Ovary (tissue), 9 donors: ENCODE measurements around the gene TSPAN7. TPM values are rescaled to one million over a fixed set of nuclear protein-coding genes. Genes with fewer than 3 reads are reported as not detected.

Experiments
- DNase-seq, 5 donors: peaks; one replicate each; pipeline ENCODE4 v3.0.0-alpha.2; 2019 to 2020
- H3K27ac ChIP-seq, 2 donors: fragments of 200-600 bp; one replicate each; pipeline versions ENCODE4 v1.5.1 to v1.8.0; 2019 to 2022
- H3K27me3 ChIP-seq: fragments of 200-600 bp; one replicate; pipeline ENCODE4 v1.8.0; 2022
- H3K36me3 ChIP-seq: fragments of 200-600 bp; sonication (generic); one replicate; pipeline ENCODE4 v1.5.1; 2019
- H3K4me1 ChIP-seq: one replicate; pipeline ENCODE4 v1.8.1; 2013; ENCODE audit warnings: mild to moderate bottlenecking, moderate library complexity; ENCODE audit not compliant: insufficient read depth
- H3K4me3 ChIP-seq: fragments of 200-600 bp; sonication (generic); one replicate; pipeline ENCODE4 v1.5.1; 2017
- H3K9me3 ChIP-seq, 2 donors: fragments of 200-600 bp in 1 of 2; sonication (generic) in 1 of 2; one replicate each; pipeline versions ENCODE4 v1.5.1 to v1.8.1; 2013 to 2019; ENCODE audit warnings: mild to moderate bottlenecking in 1 of 2, moderate library complexity in 1 of 2
- EP300 ChIP-seq: sonication (generic); formaldehyde crosslinking; IDR thresholded peaks from one replicate; pipeline ENCODE4 v1.6.1; 2017; ENCODE audit warnings: antibody characterized with exemption
- POLR2A ChIP-seq: fragments of 450-650 bp; IDR thresholded peaks from one replicate; pipeline ENCODE4 v1.6.1; 2017; ENCODE audit warnings: antibody characterized with exemption, mild to moderate bottlenecking, moderate library complexity
- WGBS, 3 donors: extraction: QIAGEN DNeasy Blood & Tissue Kit in 1 of 3; methylation state at CpG; one replicate each; pipeline versions ENCODE4 v1.1.5 to v1.1.7; 2013 to 2017; 5-methylcytosine and 5-hydroxymethylcytosine counted together
- intact Hi-C, 4 donors: fragments of 100-400 bp; cut with DNase I; formaldehyde crosslinking; loops; one replicate each; pipeline versions ENCODE4 v1.11.0 to v1.15.1; 2022 to 2023
- polyA plus RNA-seq, 2 donors: library from polyadenylated mRNA; stranded (reverse); fragments of 200-250 nt in 1 of 2; fragments of 350-450 nt in 1 of 2; fragmentation: Illumina TruSeq in 1 of 2; extraction: RNeasy Lipid Tissue Mini Kit (QIAGEN cat#74804) in 1 of 2; gene quantifications; one replicate each; pipeline ENCODE4 v1.2.3, GENCODE V29; 2013 to 2014
- total RNA-seq, 7 donors: library from RNA; depleted of rRNA in 2 of 7; stranded (reverse); fragments of >200 nt in 2 of 7; fragmentation: NEBNext Ultra II Directional in 3 of 7; extraction: Animal tissue kit (Norgen Biotek cat#: 25700) in 3 of 7; gene quantifications; one replicate each; pipeline versions ENCODE4 v1.1.0 to v1.2.4, GENCODE V29; 2016 to 2023
- TF ChIP-seq, protein P1 (sequence below), 3 donors: fragments of 450-650 bp in 2 of 3; fragments of 200-600 bp in 1 of 3; IDR thresholded peaks; one replicate each; pipeline versions ENCODE4 v1.5.1 to v1.8.0; 2016 to 2022; ENCODE audit warnings: antibody characterized with exemption in 3 of 3, mild to moderate bottlenecking in 1 of 3
- donor health status: DM: no; HTN: no; CAD: no; lungs with moderate emphysema.
- donor health status: DM: no; HTN: no; CAD: no.
- donor health status: Bipolar disorder and iron deficiency.
- donor health status: DM: yes; HTN: yes; CAD: no.
- donor health status: DM: no; HTN: no; CAD: no.
- donor health status: DM: yes; HTN: yes; CAD: no.

TSPAN7 gene
- total and polyA plus RNA-seq, 9 donors: 8.3 to 84.2 (median 19.5) TPM

DNA sequence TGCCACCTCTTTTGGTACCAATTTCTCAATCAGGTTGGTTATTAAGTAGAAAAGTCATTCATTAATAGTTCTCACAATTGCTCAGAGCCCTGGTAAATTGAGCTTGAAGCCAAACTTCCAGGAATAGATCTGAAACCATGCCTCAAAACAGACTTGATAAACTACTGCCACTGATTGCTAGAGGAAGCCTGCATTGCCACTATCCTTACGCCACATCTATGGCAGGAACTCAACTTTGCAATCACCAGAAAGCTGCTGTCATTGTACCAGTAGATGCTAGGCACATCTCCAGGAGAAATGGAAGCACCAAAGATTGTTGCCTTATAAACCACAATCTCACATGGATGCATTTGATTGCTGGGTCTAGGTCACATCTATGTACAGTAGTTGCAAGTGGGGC, 21.6 kb upstream of the TSPAN7 start:
- no peak for TF ChIP-seq POLR2A
- TF ChIP-seq, protein P1, sequence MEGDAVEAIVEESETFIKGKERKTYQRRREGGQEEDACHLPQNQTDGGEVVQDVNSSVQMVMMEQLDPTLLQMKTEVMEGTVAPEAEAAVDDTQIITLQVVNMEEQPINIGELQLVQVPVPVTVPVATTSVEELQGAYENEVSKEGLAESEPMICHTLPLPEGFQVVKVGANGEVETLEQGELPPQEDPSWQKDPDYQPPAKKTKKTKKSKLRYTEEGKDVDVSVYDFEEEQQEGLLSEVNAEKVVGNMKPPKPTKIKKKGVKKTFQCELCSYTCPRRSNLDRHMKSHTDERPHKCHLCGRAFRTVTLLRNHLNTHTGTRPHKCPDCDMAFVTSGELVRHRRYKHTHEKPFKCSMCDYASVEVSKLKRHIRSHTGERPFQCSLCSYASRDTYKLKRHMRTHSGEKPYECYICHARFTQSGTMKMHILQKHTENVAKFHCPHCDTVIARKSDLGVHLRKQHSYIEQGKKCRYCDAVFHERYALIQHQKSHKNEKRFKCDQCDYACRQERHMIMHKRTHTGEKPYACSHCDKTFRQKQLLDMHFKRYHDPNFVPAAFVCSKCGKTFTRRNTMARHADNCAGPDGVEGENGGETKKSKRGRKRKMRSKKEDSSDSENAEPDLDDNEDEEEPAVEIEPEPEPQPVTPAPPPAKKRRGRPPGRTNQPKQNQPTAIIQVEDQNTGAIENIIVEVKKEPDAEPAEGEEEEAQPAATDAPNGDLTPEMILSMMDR (IDR thresholded peaks at IDR 0.05): no peak
- no peak for TF ChIP-seq EP300
- H3K4me3 ChIP-seq: no peak overlapping the region
- no peaks in the 10 kb centered on the region for H3K9me3 ChIP-seq
- intact Hi-C loops: no loop called here
- H3K4me1 ChIP-seq: no peaks in the 10 kb centered on the region
- no peak overlapping the region for H3K27ac ChIP-seq
- no peaks in the 10 kb centered on the region for H3K27me3 ChIP-seq
- DNase-seq: no peak
- 76 to 95% (median 85%) methylated on average over 1 of the region's 1 CpG for WGBS, 3 donors
- no peaks in the 10 kb centered on the region for H3K36me3 ChIP-seq

DNA sequence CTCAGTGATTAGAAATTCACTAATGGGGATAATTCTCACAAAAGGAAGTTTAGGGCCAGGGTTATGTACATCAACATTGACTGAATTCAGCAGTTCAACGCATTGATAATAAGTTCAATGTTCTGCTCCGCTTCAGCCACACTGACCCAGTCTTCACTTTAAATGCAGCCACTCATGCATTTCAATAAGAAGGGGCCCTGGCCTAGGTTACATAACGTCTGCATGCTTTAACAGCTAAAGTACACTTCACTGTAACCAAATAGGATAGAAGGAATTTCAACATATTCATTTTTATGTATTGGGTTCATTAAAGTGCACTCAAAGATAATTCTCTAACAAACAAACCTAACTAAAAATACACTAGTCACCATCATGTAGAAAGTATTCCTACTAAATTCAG, 12.8 kb upstream of the TSPAN7 start:
- intact Hi-C loops: no loop called here
- 57 to 66% (median 61%) methylated on average over 3 of the region's 3 CpGs for WGBS, 3 donors
- TF ChIP-seq, protein P1 (IDR thresholded peaks at IDR 0.05): no peak
- TF ChIP-seq EP300 (no peak), POLR2A (no peak)
- Histone ChIP-seq H3K27ac (no peak overlapping the region), H3K4me1 (no peaks in the 10 kb centered on the region), H3K27me3 (no peaks in the 10 kb centered on the region), H3K36me3 (no peaks in the 10 kb centered on the region), H3K4me3 (no peak overlapping the region), H3K9me3 (no peaks in the 10 kb centered on the region)
- no peak for DNase-seq

DNA sequence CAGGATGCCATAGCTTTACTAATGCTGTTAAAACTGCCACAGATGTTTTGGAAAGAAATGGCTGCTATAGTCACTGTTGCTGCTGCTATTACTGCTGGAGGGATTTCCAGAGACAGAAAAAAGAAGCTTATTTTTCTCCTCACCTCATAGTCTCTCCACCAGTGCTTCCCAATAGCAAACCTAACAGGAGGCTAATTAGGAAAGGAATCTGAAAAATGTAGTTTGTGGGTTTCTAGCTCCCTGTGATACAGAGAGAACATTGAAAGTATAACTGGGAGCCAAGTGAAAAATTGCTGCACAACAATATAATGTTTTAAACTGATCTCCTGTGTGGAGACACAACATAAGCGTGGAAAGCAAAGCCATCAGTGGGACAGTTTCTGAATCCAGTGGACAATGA, 8.6 kb upstream of the TSPAN7 start:
- no peaks in the 10 kb centered on the region for H3K9me3 ChIP-seq
- H3K27ac ChIP-seq: no peak overlapping the region
- TF ChIP-seq EP300: no peak
- intact Hi-C loops: no loop called here
- H3K4me1 ChIP-seq: no peaks in the 10 kb centered on the region
- no peaks in the 10 kb centered on the region for H3K27me3 ChIP-seq
- no peaks in the 10 kb centered on the region for H3K36me3 ChIP-seq
- 47 to 55% (median 53%) methylated on average over 1 of the region's 1 CpG for WGBS, 3 donors
- no peak overlapping the region for H3K4me3 ChIP-seq
- DNase-seq: no peak

DNA sequence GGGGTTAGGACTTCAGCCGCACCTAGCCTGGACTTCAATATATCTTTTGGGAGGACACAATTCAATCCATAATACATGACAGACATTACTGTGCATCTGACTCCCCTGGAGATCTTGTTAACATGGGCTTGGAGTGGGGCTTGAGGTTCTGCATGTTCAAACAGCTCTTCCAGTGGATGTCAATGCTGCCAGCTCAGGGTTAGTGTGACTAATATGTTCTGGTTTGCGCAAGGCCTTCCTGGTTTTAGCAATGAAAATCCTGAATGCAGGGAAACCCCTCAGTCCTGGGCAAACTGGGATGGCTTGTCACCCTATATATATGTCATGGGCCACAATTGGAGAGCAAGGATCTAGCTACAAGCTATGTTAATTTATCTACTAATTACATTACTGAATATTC, 2.7 kb upstream of the TSPAN7 start:
- Histone ChIP-seq H3K27me3 (no peaks in the 10 kb centered on the region), H3K4me1 (no peaks in the 10 kb centered on the region), H3K4me3 (no peak overlapping the region), H3K9me3 (no peaks in the 10 kb centered on the region), H3K36me3 (no peaks in the 10 kb centered on the region), H3K27ac (no peak overlapping the region)
- intact Hi-C loops: no loop called here
- 86 to 100% (median 89%) methylated on average over 2 of the region's 2 CpGs for WGBS, 3 donors
- no peak for DNase-seq
- no peak for TF ChIP-seq EP300

DNA sequence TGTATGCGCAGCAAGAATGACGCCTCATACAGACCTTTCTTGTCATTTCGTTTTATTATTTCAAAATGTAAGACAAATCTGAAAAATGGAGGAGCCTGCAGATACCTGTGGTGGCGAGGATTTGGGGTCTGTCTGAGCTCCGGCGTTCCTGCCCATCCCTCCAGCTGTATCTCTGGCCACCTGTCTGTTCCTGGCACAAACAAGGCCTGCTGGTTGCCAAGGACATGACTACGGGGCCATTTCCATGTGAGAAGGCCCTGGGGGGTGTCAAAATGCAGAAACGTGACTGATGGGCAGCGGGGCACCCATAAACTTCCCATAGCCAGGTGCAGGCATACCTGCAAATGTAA, 591 bp upstream of the TSPAN7 start:
- Histone ChIP-seq H3K9me3 (no peaks in the 10 kb centered on the region), H3K27me3 (no peaks in the 10 kb centered on the region), H3K36me3 (no peaks in the 10 kb centered on the region), H3K4me1 (no peaks in the 10 kb centered on the region), H3K4me3 (peak overlapping the region; percentile 38), H3K27ac (no peak overlapping the region)
- 44 to 54% (median 47%) methylated on average over 9 of the region's 9 CpGs for WGBS, 3 donors
- DNase-seq: peak in 1 of 5 donors; percentile 14
- TF ChIP-seq EP300 (no peak), POLR2A (no peak)
- TF ChIP-seq, protein P1 (IDR thresholded peaks at IDR 0.05): no peak
- intact Hi-C loops: no loop called here
